CD8-positive, alpha-beta memory T cell (primary cell): Measurements from ENCODE around the gene GRIN2A. TPM values are rescaled to one million over a fixed set of nuclear protein-coding genes. Genes with fewer than 3 reads are reported as not detected.

ENCODE experiments used
- CTCF ChIA-PET: fragments of 350-600 bp; sonication (Branson Sonifier 250); formaldehyde crosslinking; loops from one replicate; lab custom pipeline; 2021; ENCODE audit warnings: antibody characterized with exemption; lab: Charles Lee
- POLR2A ChIA-PET: fragments of 350-600 bp; sonication (Branson Sonifier 250); formaldehyde crosslinking; loops from one replicate; lab custom pipeline; 2021; ENCODE audit warnings: antibody characterized with exemption; lab: Charles Lee
- DNase-seq, 5 donors: peaks; one replicate each; pipeline versions ENCODE4 v3.0.0 to v3.0.0-alpha.2; 2020 to 2022; ENCODE audit warnings: mixed read lengths in 1 of 5
- H3K27ac ChIP-seq: one replicate; pipeline ENCODE4 v1.7.0; 2013; ENCODE audit warnings: low read depth, mild to moderate bottlenecking, low read length, moderate library complexity
- H3K27me3 ChIP-seq: 2 replicates; pipeline ENCODE4 v1.7.0; 2013; ENCODE audit warnings: low read length, mild to moderate bottlenecking; ENCODE audit not compliant: insufficient read depth, poor library complexity, severe bottlenecking
- H3K36me3 ChIP-seq: 2 replicates; pipeline ENCODE4 v1.7.0; 2013; ENCODE audit warnings: mild to moderate bottlenecking, low read length, moderate library complexity; ENCODE audit not compliant: insufficient read depth
- H3K4me1 ChIP-seq: 2 replicates; pipeline ENCODE4 v1.7.0; 2013; ENCODE audit warnings: mild to moderate bottlenecking, low read length, moderate library complexity; ENCODE audit not compliant: insufficient read depth
- H3K4me3 ChIP-seq: 2 replicates; pipeline ENCODE4 v1.7.0; 2013; ENCODE audit warnings: mild to moderate bottlenecking, low read length
- H3K9me3 ChIP-seq: 2 replicates; pipeline ENCODE4 v1.7.0; 2013; ENCODE audit warnings: mild to moderate bottlenecking, low read length
- H3K27ac Mint-ChIP-seq, 8 donors: one replicate each; pipeline ENCODE4 v1.8.0; 2020 to 2021; ENCODE audit warnings: mixed read lengths in 8 of 8, mild to moderate bottlenecking in 6 of 8, inconsistent platforms in 3 of 8, moderate library complexity in 3 of 8
- H3K27me3 Mint-ChIP-seq, 2 donors: one replicate each; pipeline ENCODE4 v1.8.0; 2020 to 2021; ENCODE audit warnings: mixed read lengths in 2 of 2, mild to moderate bottlenecking in 1 of 2, moderate library complexity in 1 of 2
- H3K36me3 Mint-ChIP-seq, 3 donors: one replicate each; pipeline ENCODE4 v1.8.0; 2020 to 2021; ENCODE audit warnings: mixed read lengths in 3 of 3, inconsistent platforms in 1 of 3, mild to moderate bottlenecking in 1 of 3
- H3K4me1 Mint-ChIP-seq, 3 donors: one replicate each; pipeline ENCODE4 v1.8.0; 2020 to 2021; ENCODE audit warnings: mixed read lengths in 3 of 3, inconsistent platforms in 1 of 3, mild to moderate bottlenecking in 1 of 3
- H3K4me3 Mint-ChIP-seq, 7 donors: one replicate each; pipeline ENCODE4 v1.8.0; 2020 to 2021; ENCODE audit warnings: mixed read lengths in 7 of 7, mild to moderate bottlenecking in 6 of 7, moderate library complexity in 4 of 7, inconsistent platforms in 2 of 7
- H3K9me3 Mint-ChIP-seq, 5 donors: one replicate each; pipeline ENCODE4 v1.8.0; 2020 to 2022; ENCODE audit warnings: mixed read lengths in 5 of 5, mild to moderate bottlenecking in 3 of 5, moderate library complexity in 2 of 5, inconsistent platforms in 1 of 5
- polyA plus RNA-seq: library from polyadenylated mRNA; unstranded; fragments of 300-500 nt; fragmentation: Illumina TruSeq; gene quantifications from one replicate; pipeline ENCODE4 v1.2.3, GENCODE V29; 2021
- total RNA-seq, 2 experiments: library from RNA; stranded (reverse); gene quantifications; one replicate each; pipeline ENCODE4 v1.2.3, GENCODE V29; 2021

GRIN2A gene
- total and polyA plus RNA-seq, 3 experiments from 2014 or later, result not detected

DNA sequence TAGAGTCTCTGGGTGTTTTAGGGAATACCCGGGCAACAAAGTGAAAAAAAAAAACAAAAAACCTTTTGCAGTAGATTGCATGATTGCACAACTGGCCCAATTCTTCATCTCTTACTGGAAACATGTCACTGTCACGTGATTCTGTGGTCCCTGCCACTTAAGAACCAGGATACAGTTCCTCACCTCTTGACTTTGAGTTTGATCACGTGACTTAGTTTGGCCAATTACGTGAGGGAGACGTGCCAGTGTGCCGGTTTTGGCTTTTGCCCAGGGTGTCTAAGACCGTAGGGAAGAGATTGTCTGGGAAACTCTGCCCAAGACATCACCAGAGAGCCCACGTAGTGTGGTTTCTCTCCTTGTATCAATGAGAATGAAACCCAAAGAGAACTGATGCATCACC, 88.7 kb downstream of the GRIN2A start:
- Mint-ChIP-seq H3K36me3 (no peaks in the 10 kb centered on the region), H3K4me1 (no peaks in the 10 kb centered on the region), H3K27ac (no peak overlapping the region), H3K27me3 (peaks cover 0 to 2% of the 10 kb centered on the region in 2 donors), H3K4me3 (no peak overlapping the region), H3K9me3 (peaks cover 0 to 4% (median 0%) of the 10 kb centered on the region in 5 donors)
- no peaks in the 10 kb centered on the region for H3K9me3 ChIP-seq
- no peak for DNase-seq
- H3K4me3 ChIP-seq, result no peak overlapping the region
- CTCF ChIA-PET, result no interaction called here
- H3K36me3 ChIP-seq, result no peaks in the 10 kb centered on the region
- H3K4me1 ChIP-seq, result no peaks in the 10 kb centered on the region
- no peaks in the 10 kb centered on the region for H3K27me3 ChIP-seq
- POLR2A ChIA-PET, result no interaction called here
- no peak overlapping the region for H3K27ac ChIP-seq

DNA sequence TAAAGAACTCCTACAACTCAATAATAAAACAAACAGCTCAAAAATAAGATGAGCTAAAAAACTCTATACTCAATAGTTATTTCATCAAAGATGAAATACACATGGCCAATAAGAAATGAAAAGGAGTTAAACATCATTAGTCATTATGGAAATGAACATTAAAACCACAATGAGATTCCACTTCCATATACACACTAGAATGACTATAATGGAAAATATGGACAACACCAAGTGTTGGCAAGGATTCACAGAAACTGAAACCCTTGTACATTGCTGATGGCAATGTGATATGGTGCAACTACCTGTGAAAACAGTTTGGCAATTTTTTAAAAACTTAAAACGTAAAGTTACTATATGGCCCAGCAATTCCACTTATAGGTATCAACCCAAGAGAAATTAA, 91.4 kb downstream of the GRIN2A start:
- Histone ChIP-seq H3K27ac (no peak overlapping the region), H3K4me1 (no peaks in the 10 kb centered on the region), H3K4me3 (no peak overlapping the region), H3K36me3 (no peaks in the 10 kb centered on the region), H3K9me3 (no peaks in the 10 kb centered on the region), H3K27me3 (no peaks in the 10 kb centered on the region)
- H3K27ac Mint-ChIP-seq, result no peak overlapping the region
- no peak overlapping the region for H3K4me3 Mint-ChIP-seq
- no peak for DNase-seq
- POLR2A ChIA-PET, result no interaction called here
- peaks cover 2 to 3% of the 10 kb centered on the region in 2 donors for H3K27me3 Mint-ChIP-seq
- H3K4me1 Mint-ChIP-seq, result no peaks in the 10 kb centered on the region
- no peaks in the 10 kb centered on the region for H3K36me3 Mint-ChIP-seq
- CTCF ChIA-PET, result no interaction called here
- H3K9me3 Mint-ChIP-seq, result peaks cover 0 to 5% (median 1%) of the 10 kb centered on the region in 5 donors

DNA sequence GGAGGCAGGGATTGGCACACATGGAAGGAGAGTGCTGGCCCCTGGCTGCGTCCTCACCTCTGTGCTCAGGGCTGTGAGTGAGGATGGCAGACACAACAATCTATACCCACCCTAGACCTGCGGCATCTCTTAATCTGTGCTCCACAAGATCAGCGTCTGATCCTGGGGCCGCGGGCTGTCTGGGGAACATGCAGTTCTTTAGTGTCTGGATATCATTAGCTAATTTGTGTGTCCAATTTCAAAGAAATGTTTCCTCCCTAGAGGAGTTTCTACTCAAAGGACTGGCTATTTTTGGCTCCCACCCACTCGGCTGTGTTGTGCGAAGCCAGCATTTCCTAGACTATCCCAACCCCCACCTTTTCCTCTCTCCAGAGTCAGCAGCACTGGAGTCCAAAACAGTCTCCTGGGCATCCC, 93.8 kb downstream of the GRIN2A start:
- Histone ChIP-seq H3K4me3 (no peak overlapping the region), H3K36me3 (no peaks in the 10 kb centered on the region), H3K27ac (no peak overlapping the region), H3K9me3 (no peaks in the 10 kb centered on the region), H3K4me1 (no peaks in the 10 kb centered on the region), H3K27me3 (no peaks in the 10 kb centered on the region)
- no peak overlapping the region for H3K4me3 Mint-ChIP-seq
- ChIA-PET CTCF (no interaction called here), POLR2A (no interaction called here)
- H3K27ac Mint-ChIP-seq, result no peak overlapping the region
- no peak for DNase-seq
- H3K4me1 Mint-ChIP-seq, result no peaks in the 10 kb centered on the region
- H3K9me3 Mint-ChIP-seq, result peaks cover 0 to 6% (median 2%) of the 10 kb centered on the region in 5 donors
- H3K27me3 Mint-ChIP-seq, result peaks cover 4 to 10% of the 10 kb centered on the region in 2 donors
- no peaks in the 10 kb centered on the region for H3K36me3 Mint-ChIP-seq

DNA sequence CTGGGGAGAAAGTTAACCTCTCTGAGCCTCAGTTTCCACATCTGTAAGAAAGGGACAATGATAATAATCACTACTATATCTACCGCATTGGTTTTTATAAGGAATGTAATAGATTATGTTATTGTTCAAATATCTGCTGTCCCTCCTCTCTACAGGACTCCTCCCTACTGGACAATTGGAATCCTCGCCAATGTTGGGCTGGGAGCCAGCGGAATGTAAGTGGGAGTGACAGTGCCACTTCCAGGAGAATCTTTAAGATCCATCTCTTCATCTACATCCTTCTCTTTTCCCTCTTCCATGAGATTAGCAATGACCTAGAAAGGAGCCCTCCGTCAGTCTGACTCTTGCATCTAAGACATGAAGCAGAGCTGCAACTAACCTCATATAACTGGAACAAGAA, 95.1 kb downstream of the GRIN2A start:
- H3K4me3 Mint-ChIP-seq, result no peak overlapping the region
- no peak for DNase-seq
- H3K27me3 ChIP-seq, result no peaks in the 10 kb centered on the region
- no peaks in the 10 kb centered on the region for H3K9me3 ChIP-seq
- H3K4me1 Mint-ChIP-seq, result no peaks in the 10 kb centered on the region
- H3K27ac ChIP-seq, result no peak overlapping the region
- H3K9me3 Mint-ChIP-seq, result peaks cover 0 to 9% (median 3%) of the 10 kb centered on the region in 5 donors
- H3K36me3 Mint-ChIP-seq, result no peaks in the 10 kb centered on the region
- H3K4me1 ChIP-seq, result no peaks in the 10 kb centered on the region
- CTCF ChIA-PET, result no interaction called here
- no peak overlapping the region for H3K27ac Mint-ChIP-seq
- POLR2A ChIA-PET, result no interaction called here
- peaks cover 4 to 10% of the 10 kb centered on the region in 2 donors for H3K27me3 Mint-ChIP-seq
- H3K36me3 ChIP-seq, result no peaks in the 10 kb centered on the region
- H3K4me3 ChIP-seq, result no peak overlapping the region

DNA sequence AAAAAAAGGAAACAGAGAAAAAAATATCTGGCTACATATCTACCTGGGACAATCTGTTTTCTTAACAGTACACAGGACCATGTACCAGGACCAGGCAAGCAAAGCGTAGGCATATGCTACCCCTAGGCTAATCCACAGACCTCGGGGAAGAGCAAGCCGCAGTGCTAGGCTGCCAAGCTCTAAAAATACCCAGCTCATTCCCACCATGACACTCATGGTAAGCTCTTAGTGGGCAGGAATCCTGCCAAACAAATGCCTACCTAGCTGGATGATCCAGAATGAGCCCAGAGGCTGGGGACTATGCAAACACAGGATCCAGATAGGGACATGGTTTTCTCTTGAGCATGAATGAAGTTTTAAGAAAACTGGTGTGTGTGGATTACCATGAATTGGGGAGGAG, 95.6 kb downstream of the GRIN2A start:
- Histone ChIP-seq H3K27me3 (no peaks in the 10 kb centered on the region), H3K36me3 (no peaks in the 10 kb centered on the region), H3K4me3 (no peak overlapping the region), H3K4me1 (no peaks in the 10 kb centered on the region), H3K27ac (no peak overlapping the region), H3K9me3 (no peaks in the 10 kb centered on the region)
- peak overlapping the region in 1 of 8 donors; percentile 8 for H3K27ac Mint-ChIP-seq
- H3K9me3 Mint-ChIP-seq, result peaks cover 0 to 9% (median 3%) of the 10 kb centered on the region in 5 donors
- H3K27me3 Mint-ChIP-seq, result peaks cover 4 to 10% of the 10 kb centered on the region in 2 donors
- no peaks in the 10 kb centered on the region for H3K4me1 Mint-ChIP-seq
- no peaks in the 10 kb centered on the region for H3K36me3 Mint-ChIP-seq
- ChIA-PET POLR2A (no interaction called here), CTCF (no interaction called here)
- no peak for DNase-seq
- no peak overlapping the region for H3K4me3 Mint-ChIP-seq

DNA sequence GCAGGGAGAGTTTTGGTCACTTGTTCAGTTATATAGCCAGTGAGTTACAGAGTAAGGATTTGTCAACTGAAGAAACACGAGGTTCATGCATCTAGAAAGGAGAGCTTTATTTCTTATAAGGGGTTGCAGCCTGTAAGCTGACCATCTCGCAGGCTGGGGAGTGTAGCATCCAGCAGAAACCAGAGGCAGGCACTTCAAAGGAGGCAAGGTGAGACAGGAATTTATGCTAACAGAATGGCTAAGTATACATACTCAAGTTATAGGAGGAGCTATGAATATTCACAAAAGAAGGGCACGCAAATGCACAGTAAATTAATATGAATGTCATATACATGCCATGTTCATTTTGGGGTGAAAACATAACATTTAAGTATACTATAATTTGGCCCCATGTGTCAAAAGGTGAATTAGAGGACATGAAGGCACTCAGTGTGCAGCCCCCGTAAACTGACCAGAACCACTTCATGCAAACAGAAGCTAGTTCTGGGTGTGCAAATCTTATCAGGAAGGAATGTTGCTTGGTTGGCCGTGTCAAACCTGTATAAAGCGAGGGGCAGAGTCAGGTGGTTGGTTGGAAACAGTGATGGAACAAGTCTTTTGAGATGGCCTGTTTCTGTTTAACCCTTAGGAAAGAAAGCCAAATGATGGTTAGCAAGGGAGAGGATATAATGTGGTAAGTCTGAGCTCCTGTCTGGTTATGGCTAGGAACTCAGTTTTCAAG, 97.0 kb downstream of the GRIN2A start:
- POLR2A ChIA-PET, result no interaction called here
- Histone ChIP-seq H3K4me1 (no peaks in the 10 kb centered on the region), H3K36me3 (no peaks in the 10 kb centered on the region), H3K4me3 (no peak overlapping the region), H3K27ac (no peak overlapping the region), H3K27me3 (no peaks in the 10 kb centered on the region), H3K9me3 (no peaks in the 10 kb centered on the region)
- Mint-ChIP-seq H3K9me3 (peaks cover 0 to 9% (median 1%) of the 10 kb centered on the region in 5 donors), H3K4me3 (no peak overlapping the region), H3K36me3 (no peaks in the 10 kb centered on the region), H3K27ac (no peak overlapping the region), H3K27me3 (peaks cover 6 to 10% of the 10 kb centered on the region in 2 donors), H3K4me1 (no peaks in the 10 kb centered on the region)
- DNase-seq, result no peak
- CTCF ChIA-PET, result no interaction called here

DNA sequence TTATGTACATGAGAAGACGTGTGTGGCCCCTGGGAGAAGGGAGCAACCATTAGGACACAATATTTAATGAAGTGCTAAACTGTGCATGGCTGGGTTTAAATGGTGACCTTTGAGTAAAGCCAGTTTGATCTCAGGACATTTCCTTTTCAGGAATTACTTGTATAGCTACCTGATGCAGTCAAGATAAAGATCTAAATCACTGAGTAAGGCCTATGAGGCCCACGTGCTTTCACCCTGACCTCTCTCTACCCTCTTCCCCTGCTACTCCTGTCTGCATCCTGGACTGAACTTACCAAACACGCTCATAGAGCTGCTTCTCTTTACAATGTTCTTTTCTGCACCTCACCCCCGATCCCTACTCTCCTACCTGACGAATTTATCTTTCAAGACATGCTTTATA, 98.9 kb downstream of the GRIN2A start:
- POLR2A ChIA-PET, result no interaction called here
- peaks cover 8 to 10% of the 10 kb centered on the region in 2 donors for H3K27me3 Mint-ChIP-seq
- H3K36me3 ChIP-seq, result no peaks in the 10 kb centered on the region
- no peaks in the 10 kb centered on the region for H3K9me3 ChIP-seq
- H3K4me1 ChIP-seq, result no peaks in the 10 kb centered on the region
- H3K4me3 Mint-ChIP-seq, result no peak overlapping the region
- CTCF ChIA-PET, result no interaction called here
- no peak overlapping the region for H3K27ac Mint-ChIP-seq
- peaks cover 0 to 7% (median 1%) of the 10 kb centered on the region in 5 donors for H3K9me3 Mint-ChIP-seq
- no peaks in the 10 kb centered on the region for H3K4me1 Mint-ChIP-seq
- no peaks in the 10 kb centered on the region for H3K27me3 ChIP-seq
- no peaks in the 10 kb centered on the region for H3K36me3 Mint-ChIP-seq
- no peak for DNase-seq
- no peak overlapping the region for H3K27ac ChIP-seq
- H3K4me3 ChIP-seq, result no peak overlapping the region

DNA sequence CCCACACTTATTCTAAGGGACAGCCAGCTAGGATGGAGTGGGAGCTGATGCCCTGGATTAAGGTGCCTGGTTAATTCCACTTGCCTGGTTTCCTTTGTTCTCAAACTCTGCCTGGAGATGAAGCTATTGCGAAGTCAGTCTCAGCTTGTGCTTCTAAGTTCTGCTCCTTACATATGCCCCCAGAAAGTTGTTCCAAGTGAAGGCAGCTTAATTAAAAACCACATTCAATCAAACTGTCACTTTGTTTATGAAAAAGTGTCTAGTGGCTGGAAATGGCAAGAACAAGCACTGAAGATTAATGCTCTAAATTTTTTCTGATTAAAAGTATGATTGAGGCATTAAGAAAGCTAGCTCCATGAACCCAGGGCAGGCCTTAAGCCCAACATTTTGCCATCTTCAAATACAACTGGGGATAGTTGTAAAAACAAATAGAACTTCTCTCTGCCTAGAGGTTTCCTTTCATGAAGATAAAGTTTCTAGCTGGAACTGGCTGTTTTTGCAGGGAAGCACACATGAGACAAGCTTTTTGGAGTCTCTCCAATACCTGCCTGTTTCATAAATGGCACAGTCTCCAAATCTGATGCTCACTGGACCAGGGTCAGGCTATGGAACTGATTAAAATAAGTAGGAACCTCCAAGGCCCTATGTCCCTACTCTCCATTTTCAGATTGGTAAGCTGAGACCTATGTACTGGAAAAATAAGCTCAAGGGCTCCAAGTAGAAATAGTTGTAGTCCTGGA, 100.9 kb downstream of the GRIN2A start:
- Mint-ChIP-seq H3K27ac (no peak overlapping the region), H3K36me3 (no peaks in the 10 kb centered on the region), H3K9me3 (peaks cover 0 to 6% (median 0%) of the 10 kb centered on the region in 5 donors), H3K27me3 (peaks cover 7 to 11% of the 10 kb centered on the region in 2 donors), H3K4me3 (no peak overlapping the region), H3K4me1 (no peaks in the 10 kb centered on the region)
- H3K27me3 ChIP-seq, result no peaks in the 10 kb centered on the region
- H3K36me3 ChIP-seq, result no peaks in the 10 kb centered on the region
- ChIA-PET CTCF (no interaction called here), POLR2A (no interaction called here)
- no peaks in the 10 kb centered on the region for H3K9me3 ChIP-seq
- no peak for DNase-seq
- H3K4me1 ChIP-seq, result no peaks in the 10 kb centered on the region
- no peak overlapping the region for H3K27ac ChIP-seq
- H3K4me3 ChIP-seq, result no peak overlapping the region
